ENCODE results near the gene NDUFB10.
A peak's percentile ranks its signal among the peaks of the same experiment; 100 is the strongest.

The NDUFB10 gene

DNA sequence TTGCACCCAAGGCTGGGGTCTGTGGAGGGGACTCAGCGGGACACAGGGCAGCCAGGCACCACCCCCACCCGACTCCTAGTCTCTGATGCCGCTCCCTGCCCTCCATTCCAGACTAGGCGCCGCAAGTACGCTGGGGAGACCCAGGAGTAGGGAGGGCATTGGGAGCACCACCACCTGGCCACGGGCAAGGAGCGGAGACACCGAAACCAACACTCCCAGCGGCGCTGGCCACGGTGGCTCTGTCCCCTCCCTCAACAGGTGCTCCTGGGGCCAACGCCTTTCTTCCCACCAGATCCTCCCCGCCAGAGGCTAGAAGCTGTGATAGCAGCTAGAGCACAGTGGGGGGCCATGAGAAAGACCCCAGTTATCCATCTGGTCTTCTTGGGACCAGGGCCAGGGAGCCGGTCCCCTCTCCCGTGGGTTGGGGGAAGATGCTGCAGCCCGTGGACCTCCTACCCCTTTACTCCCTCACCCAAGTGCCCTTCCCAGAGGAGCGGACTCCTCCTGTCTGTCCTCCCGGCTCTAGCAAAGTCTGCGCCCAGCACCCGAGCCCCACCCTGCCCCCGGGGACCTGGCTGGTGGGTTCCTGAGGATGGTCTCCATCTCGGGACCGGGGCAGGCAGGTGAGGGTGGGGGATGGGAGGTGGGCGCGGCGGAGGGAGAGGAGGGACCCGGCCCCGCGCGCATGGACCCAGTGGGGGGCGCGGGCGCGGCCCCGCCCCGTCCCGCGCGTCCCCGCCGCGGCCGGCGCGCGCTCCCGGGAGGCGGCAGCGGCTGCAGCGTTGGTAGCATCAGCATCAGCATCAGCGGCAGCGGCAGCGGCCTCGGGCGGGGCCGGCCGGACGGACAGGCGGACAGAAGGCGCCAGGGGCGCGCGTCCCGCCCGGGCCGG lies 30.1 kb downstream of the NDUFB10 start, which contains the start of gene SYNGR3:
Gene SYNGR3 (plus strand): TSS at position 762 of the 892 bp plus-strand sequence. CDS start 133 bp downstream, outside the sequence.
- DNase-seq = no peak

- no peak for DNase-seq
Observed at GRCh38 chr16:1990101-1990350, 30.7 kb downstream of the NDUFB10 start.

- no peak for DNase-seq
Observed at GRCh38 chr16:1990351-1991134, 31.2 kb downstream of the NDUFB10 start.

- no peak for DNase-seq
Observed at GRCh38 chr16:1991135-1991551, 31.8 kb downstream of the NDUFB10 start.

- DNase-seq = no peak
Observed at GRCh38 chr16:1991588-1991947, 32.2 kb downstream of the NDUFB10 start.

- DNase-seq = no peak
Observed at GRCh38 chr16:1991948-1992703, 32.8 kb downstream of the NDUFB10 start.

DNA sequence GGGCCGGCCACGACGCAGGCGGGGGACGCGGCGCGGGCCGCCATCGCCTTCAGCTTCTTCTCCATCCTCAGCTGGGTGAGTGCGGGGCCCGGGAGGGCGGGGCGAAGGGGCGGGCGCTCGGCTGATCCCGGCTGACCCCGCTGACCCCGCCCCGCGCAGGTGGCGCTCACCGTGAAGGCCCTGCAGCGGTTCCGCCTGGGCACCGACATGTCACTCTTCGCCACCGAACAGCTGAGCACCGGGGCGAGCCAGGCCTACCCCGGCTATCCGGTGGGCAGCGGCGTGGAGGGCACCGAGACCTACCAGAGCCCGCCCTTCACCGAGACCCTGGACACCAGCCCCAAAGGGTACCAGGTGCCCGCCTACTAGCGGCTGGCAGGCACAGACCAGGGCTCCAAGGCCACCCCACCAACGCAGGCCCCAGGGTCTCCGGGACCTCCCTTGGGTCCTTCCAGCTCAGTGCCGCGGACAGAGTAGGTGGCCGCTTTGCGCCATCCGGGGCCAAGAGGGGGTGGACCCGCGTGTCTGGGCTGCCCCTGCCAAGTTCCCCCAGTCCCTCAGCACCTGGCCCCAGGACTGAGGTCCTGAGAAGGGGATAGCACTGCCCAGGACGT lies 33.5 kb downstream of the NDUFB10 start:
- no peak for DNase-seq

DNA sequence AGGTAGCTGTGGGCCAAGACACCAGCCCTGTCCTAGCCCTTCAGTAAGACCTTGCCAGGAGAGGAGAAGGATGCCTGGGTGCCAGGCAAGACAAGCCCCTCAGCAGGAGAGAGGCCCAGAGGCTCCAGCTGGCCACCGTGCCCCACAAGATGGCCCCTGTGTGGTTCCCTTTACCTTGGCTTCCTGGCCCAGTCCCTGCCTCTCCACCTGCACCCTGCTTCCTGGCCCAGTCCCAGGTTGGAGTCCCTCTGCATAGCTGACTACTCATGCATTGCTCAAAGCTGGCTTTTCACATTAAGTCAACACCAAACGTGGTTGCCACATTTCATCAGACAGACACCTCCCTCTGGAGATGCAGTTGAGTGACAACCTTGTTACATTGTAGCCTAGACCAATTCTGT lies 34.4 kb downstream of the NDUFB10 start:
- no peak for DNase-seq

DNA sequence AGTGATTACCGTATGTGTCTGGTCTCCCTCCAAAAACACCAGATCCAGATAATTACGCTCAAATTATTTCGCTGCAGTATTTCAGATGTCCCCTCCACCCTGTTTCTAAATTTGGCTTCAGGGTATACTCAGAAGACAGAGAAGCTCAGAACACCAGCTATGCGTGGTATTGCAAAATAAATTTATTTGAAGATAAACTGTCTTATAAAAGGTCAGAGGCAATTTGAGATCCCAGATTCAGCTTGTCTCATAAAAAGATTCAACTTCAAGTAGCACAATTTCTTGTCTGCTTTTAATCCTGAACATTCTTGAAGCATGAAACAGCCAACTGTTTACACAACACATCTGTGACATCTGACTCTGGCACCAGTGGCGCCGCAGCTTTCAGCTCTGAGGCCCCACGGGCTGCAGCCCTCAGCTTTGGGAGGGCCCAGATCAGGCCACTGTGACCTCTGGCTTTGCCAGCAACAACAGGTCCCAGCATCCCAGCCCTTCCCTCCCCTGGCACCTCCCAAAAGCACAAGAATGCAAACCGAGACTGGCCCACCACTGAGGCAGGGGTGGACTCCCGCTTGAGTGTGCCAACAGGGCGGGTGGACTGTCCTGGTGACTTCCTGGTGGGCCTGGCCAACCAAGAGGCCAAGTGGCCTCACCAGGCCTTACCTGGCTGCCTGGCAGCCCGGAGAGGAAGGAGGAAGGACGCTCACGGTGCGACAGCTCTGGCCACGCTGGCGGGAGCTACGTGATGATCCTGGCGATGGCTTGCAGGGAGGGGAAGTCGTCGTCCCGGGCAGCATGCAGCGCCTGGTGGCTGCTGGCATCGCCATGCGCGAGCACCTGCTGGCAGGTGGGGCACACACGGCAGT lies 38.4 kb downstream of the NDUFB10 start:
- DNase-seq = no peak

- DNase-seq = no peak
Observed at GRCh38 chr16:1998360-1998835, 39.1 kb downstream of the NDUFB10 start.

GRCh38 chr16:1998852-1999801 lies 39.8 kb downstream of the NDUFB10 start:
- no peak for DNase-seq

DNA sequence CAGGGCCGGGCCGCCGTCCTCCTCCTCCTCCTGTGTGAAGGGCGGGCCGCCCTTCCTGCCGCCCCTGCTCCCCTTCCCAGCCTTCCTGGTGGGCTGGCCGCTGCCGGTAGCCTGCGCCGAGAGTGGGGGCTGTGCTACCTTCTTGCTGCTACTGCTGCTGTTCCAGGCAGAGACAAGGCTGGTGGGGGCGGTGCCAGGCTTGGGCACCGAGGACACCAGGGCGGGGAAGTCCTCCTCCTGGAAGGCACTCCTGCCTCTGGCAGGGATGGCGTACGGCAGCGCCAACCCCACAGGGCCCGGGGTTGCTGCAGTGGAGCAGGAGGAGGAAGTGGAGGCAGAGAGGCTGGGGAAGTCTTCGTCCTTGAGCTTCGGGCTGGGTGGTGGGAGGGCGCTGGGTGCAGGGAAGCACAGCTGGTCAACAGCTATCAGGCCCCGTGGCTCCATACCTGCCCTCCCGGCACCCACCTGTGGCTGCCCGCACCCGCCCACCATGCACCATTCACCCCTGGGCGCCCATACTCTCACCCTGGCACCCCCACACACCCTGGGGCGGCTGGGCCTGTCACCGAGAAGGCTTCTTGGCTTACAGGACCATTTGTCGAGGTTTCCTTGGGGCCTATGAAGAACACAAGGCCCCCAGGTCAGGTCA lies 40.7 kb downstream of the NDUFB10 start:
- no peak for DNase-seq

DNA sequence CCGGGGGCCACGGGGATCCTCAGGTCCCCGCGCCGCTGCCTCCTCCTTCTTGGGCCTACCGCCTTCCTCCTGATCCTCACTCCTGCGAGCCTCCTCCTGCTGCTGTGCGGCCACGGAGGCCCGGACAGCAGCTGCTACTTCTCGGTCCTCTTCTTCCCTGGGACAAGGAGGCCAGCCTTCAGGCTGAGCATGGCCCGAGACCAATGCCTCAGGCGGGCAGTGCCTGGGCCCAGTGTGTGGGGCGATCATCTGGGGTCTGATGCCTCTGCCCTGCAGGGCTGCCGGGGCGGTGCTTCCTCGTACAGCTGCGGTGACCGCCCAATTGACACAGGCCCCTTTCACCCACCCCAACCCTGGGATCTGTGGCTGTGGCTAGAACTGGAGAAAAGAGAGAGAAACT lies 41.7 kb downstream of the NDUFB10 start:
- no peak for DNase-seq

- DNase-seq = no peak
Observed at GRCh38 chr16:2001456-2002355, 42.4 kb downstream of the NDUFB10 start.

DNA sequence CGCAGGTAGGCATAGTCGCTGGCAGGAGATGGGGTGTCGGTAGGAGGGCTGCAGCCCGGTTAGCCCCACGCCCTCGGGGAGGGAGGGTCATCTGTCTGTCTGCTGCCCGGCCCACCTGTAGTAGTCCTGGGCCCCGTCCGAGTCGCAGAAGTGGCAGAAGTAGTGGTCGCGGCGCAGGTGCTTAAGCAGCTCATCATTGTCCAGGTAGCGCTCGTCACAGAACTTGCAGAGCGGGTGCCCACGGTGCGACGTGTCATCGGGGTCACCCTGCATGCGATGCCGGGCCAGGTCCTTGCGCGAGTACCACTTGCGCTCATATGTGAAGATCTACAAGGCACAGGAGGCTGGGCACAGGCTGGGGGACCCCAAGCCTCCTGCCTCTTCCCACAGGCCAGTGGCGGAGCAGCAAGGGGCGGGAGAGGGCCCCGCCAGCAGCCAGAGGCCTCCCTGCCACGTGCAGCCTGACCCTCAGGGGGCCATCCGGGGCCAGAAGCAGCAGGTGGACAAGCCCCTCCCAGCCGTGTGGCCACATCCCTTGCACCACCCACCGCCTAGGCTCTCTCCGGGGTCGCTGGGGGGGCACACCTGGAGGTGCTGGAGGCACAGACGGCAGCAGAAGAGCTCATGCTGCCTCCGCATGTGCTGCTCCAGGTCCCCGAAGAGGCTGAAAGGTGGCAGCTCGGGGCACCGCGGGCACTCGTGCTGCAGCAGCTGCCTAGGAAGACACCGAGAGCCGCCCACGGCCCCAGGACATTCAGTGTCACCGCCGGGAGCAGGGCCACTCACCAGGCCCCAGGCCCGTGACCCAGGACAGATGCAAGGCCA lies 43.3 kb downstream of the NDUFB10 start:
- no peak for DNase-seq

- DNase-seq = no peak
Observed at GRCh38 chr16:2003231-2003826, 44.0 kb downstream of the NDUFB10 start.

DNA sequence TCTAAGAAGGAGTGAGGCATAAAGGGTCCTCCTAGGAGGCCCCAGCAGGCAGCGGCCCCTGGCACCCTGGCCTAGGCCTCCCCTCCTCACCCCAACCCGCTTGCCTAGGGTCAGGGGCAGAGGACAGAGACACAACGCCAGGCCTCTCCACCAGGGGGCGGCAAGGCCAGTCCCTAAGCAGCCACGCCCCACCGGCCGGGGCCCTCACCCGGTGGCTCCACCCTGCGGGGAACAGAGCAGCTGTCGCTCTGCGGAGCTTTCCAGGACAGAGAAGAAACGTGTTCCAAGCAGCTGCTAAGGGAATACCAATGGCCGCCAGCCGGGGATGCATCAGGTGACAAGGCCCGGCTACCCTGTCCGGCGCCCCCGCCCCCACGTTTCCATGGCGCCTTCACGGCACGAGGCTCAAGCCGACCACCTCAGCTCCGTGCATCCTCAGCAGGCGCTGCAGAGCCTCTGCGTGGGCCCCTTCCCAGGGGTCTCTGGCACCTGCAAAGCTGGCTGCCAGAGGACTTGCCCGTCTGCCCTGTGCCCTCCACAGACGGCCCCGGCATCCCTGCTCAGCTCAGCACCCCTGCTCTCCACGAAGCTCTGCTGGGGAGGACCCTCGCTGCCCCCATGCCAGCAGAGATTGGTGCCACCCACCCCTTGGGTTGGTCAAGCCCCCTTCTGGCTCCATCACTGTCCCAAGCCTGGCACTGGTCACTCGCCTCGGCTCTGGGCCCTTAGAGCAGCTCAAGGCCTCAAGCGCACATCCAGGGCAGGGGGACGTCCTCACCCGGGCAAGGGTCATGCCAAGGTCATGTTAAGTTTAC lies 44.7 kb downstream of the NDUFB10 start:
- peak; percentile 68 for DNase-seq

Measured in NCI-H510A treated with DMSO at 0.1 percent for 48 hours (cell line).